ENCODE results near the gene HCN1.

DNA sequence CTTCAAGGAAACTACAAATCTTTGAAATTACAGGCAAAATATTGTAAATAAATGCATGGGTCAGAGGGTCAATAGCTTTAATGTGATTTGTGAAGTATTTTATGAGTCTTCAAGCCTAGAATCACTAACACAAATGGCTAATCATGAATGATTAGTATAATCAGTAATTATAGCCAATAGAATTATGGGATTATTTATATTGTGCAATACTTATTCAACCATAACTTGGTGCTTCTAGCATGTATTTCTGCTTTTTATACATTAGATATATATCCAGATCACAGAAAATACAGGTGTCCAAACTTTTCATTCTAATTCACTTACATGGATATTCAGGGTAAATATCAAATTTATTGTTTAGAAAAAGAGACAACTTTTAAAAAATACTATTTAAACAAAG is 12.1 kb downstream of the HCN1 start:
- TF ChIP-seq GATA3 (IDR thresholded peaks at IDR 0.05; ENCODE audit: low read depth, low read length) = no peak
- TF ChIP-seq GATA2 (IDR thresholded peaks at IDR 0.05; ENCODE audit: low read depth, low read length) = no peak

All from SH-SY5Y (cell line).